IMR-90 (cell line): ENCODE results near the gene OPRM1.

Source experiments
- FOS ChIP-seq: fragments of 150-350 bp; IDR thresholded peaks from 2 replicates; pipeline ENCODE4 v1.6.1; 2016; ENCODE audit warnings: low read depth, low read length
- MAFK ChIP-seq: IDR thresholded peaks from 2 replicates; pipeline ENCODE4 v1.6.1; 2012; ENCODE audit warnings: low read depth, low read length, improper control_type of control experiment
- MXI1 ChIP-seq: IDR thresholded peaks from 2 replicates; pipeline ENCODE4 v1.6.1; 2012; ENCODE audit warnings: low read depth, mild to moderate bottlenecking, low read length, moderate library complexity, borderline replicate concordance
- POLR2A ChIP-seq: IDR thresholded peaks from 2 replicates; pipeline ENCODE4 v1.6.1; 2012; ENCODE audit warnings: mild to moderate bottlenecking, low read depth, low read length
- RAD21 ChIP-seq: IDR thresholded peaks from 2 replicates; pipeline ENCODE4 v1.6.1; 2012; ENCODE audit warnings: low read length, improper control_type of control experiment
- RCOR1 ChIP-seq: IDR thresholded peaks from 2 replicates; pipeline ENCODE4 v1.6.1; 2012; ENCODE audit warnings: mild to moderate bottlenecking, low read length, improper control_type of control experiment; ENCODE audit not compliant: insufficient replicate concordance
- RFX5 ChIP-seq: IDR thresholded peaks from 2 replicates; pipeline ENCODE4 v1.8.0; 2012; ENCODE audit warnings: low read depth, mild to moderate bottlenecking, low read length, moderate library complexity
- TF ChIP-seq, protein P1 (sequence below): fragments of 150-350 bp; IDR thresholded peaks from 2 replicates; pipeline ENCODE4 v1.6.1; 2017; ENCODE audit warnings: mild to moderate bottlenecking, antibody characterized with exemption, low read length, low read depth
- TF ChIP-seq, protein P2 (sequence below): conservative IDR thresholded peaks from 2 replicates; pipeline ENCODE4 v1.5.1; 2012; ENCODE audit warnings: mild to moderate bottlenecking, low read depth, low read length, improper control_type of control experiment
- TF ChIP-seq, protein P3 (sequence below): fragments of 150-350 bp; IDR thresholded peaks from 2 replicates; pipeline ENCODE4 v1.6.1; 2016; ENCODE audit warnings: low read depth, mild to moderate bottlenecking, low read length, moderate library complexity, borderline replicate concordance

DNA sequence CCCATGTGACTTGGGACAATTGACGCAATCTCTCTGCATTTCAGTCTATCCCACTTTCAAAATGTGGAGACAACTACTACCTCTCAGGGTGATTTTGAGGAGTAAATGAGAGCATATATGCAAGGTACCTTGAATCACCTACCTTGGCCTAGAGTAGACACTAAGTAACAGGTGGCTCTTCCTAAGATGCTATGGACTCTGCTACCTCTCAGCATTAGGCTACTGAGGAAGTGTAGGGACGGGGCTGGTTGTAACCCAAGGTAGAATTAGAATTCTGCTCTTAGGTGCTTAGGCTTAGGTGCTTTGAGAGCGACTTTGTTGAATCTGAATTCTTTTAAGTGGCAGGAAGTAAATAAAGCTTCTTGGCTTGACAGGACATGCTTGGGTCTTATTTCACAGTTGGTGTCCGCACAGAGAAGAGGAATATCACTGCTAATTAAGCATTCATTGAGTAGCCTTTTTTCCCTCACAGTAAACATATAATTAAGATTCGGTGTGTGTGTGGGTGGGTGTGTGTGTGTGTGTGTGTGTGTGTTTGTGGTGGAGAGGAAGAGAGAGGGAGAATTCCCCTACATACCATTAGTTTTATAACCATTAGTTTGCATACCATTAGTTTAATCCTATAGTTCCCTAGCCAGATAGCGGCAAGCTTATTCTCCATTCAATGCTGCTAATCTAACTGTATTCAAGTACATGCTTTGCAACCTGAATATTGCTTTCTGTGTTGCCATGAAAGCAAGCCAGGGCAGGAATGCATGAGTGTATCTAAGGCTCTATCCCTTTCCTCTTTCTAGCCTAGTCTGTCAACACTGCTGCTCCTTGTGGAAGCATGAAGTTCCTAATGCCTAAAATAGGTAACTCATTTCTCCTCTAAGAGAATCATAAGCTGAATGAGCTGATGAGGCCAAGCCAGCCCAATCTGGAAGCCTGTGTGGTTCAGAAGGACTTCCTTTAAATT, 205.0 kb downstream of the OPRM1 start:
- TF ChIP-seq MXI1, result no peak
- TF ChIP-seq, protein P1, sequence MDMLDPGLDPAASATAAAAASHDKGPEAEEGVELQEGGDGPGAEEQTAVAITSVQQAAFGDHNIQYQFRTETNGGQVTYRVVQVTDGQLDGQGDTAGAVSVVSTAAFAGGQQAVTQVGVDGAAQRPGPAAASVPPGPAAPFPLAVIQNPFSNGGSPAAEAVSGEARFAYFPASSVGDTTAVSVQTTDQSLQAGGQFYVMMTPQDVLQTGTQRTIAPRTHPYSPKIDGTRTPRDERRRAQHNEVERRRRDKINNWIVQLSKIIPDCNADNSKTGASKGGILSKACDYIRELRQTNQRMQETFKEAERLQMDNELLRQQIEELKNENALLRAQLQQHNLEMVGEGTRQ, result no peak
- TF ChIP-seq, protein P2, sequence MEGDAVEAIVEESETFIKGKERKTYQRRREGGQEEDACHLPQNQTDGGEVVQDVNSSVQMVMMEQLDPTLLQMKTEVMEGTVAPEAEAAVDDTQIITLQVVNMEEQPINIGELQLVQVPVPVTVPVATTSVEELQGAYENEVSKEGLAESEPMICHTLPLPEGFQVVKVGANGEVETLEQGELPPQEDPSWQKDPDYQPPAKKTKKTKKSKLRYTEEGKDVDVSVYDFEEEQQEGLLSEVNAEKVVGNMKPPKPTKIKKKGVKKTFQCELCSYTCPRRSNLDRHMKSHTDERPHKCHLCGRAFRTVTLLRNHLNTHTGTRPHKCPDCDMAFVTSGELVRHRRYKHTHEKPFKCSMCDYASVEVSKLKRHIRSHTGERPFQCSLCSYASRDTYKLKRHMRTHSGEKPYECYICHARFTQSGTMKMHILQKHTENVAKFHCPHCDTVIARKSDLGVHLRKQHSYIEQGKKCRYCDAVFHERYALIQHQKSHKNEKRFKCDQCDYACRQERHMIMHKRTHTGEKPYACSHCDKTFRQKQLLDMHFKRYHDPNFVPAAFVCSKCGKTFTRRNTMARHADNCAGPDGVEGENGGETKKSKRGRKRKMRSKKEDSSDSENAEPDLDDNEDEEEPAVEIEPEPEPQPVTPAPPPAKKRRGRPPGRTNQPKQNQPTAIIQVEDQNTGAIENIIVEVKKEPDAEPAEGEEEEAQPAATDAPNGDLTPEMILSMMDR, result no peak
- TF ChIP-seq RFX5, result no peak
- no peak for TF ChIP-seq POLR2A
- TF ChIP-seq MAFK, result no peak
- no peak for TF ChIP-seq RCOR1
- TF ChIP-seq, protein P3, sequence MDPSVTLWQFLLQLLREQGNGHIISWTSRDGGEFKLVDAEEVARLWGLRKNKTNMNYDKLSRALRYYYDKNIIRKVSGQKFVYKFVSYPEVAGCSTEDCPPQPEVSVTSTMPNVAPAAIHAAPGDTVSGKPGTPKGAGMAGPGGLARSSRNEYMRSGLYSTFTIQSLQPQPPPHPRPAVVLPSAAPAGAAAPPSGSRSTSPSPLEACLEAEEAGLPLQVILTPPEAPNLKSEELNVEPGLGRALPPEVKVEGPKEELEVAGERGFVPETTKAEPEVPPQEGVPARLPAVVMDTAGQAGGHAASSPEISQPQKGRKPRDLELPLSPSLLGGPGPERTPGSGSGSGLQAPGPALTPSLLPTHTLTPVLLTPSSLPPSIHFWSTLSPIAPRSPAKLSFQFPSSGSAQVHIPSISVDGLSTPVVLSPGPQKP, result no peak
- TF ChIP-seq FOS, result no peak
- TF ChIP-seq RAD21, result no peak
